Erythroblast (primary cell): ENCODE results near the gene SI.

Experiments
- GATA1 ChIP-seq: IDR thresholded peaks from 2 replicates; pipeline ENCODE4 v1.6.1; 2011; ENCODE audit warnings: low read depth, mild to moderate bottlenecking, control low read depth, low read length, moderate library complexity
- POLR2A ChIP-seq: IDR thresholded peaks from 2 replicates; pipeline ENCODE4 v1.6.1; 2011; ENCODE audit warnings: mild to moderate bottlenecking, low read length

DNA sequence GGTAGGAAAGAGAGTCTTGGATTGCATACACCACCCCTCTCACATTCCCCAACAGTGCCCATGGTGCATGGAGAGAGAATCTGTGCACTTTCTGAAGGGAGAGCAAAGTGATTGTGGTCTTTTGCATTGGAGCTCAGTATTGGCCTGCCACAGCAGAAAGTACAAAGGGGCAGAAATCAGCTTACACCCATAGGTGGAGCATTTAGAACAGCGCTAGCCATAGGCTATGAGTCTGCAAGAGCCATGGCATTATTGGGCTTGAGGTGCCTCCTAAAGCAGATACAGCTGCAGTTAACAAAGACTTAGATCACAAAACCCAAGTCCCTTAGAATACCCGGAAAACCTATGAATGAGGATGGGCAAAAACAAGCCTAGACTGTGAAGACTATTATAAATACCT is 21.8 kb downstream of the SI start:
- TF ChIP-seq POLR2A (no peak), GATA1 (no peak)
